GM19035 (cell line): Measurements from ENCODE around the gene CPAMD8.
"Not testable (repeated sequence)": the region's sequence is repeated elsewhere in the genome, so short reads cannot be mapped to it uniquely, and the experiment has no call there.

ENCODE experiments used
- ATAC-seq: cut with Tn5 transposase; IDR thresholded peaks from one replicate; pipeline ENCODE4 v1.9.1; 2021; ENCODE audit not compliant: unreplicated experiment

CPAMD8 gene

GRCh38 chr19:17043744-17044143, 17.1 kb upstream of the CPAMD8 start:
- ATAC-seq: no peak

- ATAC-seq: no peak
These were observed 15.4 kb upstream of the CPAMD8 start for GRCh38 chr19:17041976-17042375.

GRCh38 chr19:17037966-17038500, 11.4 kb upstream of the CPAMD8 start:
- ATAC-seq: no peak

- no peak for ATAC-seq
These were observed 10.6 kb upstream of the CPAMD8 start for GRCh38 chr19:17037184-17037583.

GRCh38 chr19:17036640-17037039, 10.0 kb upstream of the CPAMD8 start:
- no peak for ATAC-seq

- no peak for ATAC-seq
These were observed 9.3 kb upstream of the CPAMD8 start for GRCh38 chr19:17035842-17036424.

GRCh38 chr19:17031741-17032140, 5.1 kb upstream of the CPAMD8 start:
- no peak for ATAC-seq

GRCh38 chr19:17027535-17027975, 945 bp upstream of the CPAMD8 start:
- ATAC-seq: no peak

GRCh38 chr19:17025991-17026658, 485 bp downstream of the CPAMD8 start:
- ATAC-seq: no peak

- ATAC-seq: no peak
These were observed 1.2 kb downstream of the CPAMD8 start for GRCh38 chr19:17025361-17025760.

GRCh38 chr19:17024941-17025340, 1.7 kb downstream of the CPAMD8 start:
- not testable (repeated sequence) for ATAC-seq

- no peak for ATAC-seq
These were observed 2.8 kb downstream of the CPAMD8 start for GRCh38 chr19:17023805-17024204.

GRCh38 chr19:17022738-17023137, 3.9 kb downstream of the CPAMD8 start:
- no peak for ATAC-seq

GRCh38 chr19:17021793-17022590, 4.6 kb downstream of the CPAMD8 start:
- no peak for ATAC-seq

- ATAC-seq: no peak
These were observed 5.3 kb downstream of the CPAMD8 start for GRCh38 chr19:17021328-17021727.

- no peak for ATAC-seq
These were observed 5.8 kb downstream of the CPAMD8 start for GRCh38 chr19:17020823-17021222.

- no peak for ATAC-seq
These were observed 6.2 kb downstream of the CPAMD8 start for GRCh38 chr19:17020385-17020784.

GRCh38 chr19:17014212-17014861, 12.3 kb downstream of the CPAMD8 start:
- not testable (repeated sequence) for ATAC-seq

- ATAC-seq: no peak
These were observed 15.1 kb downstream of the CPAMD8 start for GRCh38 chr19:17011485-17011884.

- no peak for ATAC-seq
These were observed 20.0 kb downstream of the CPAMD8 start for GRCh38 chr19:17006579-17006978.

GRCh38 chr19:17005000-17005399, 21.6 kb downstream of the CPAMD8 start:
- ATAC-seq: no peak
